MCF 10A (cell line): ENCODE data around the gene ARPP21. TPM values are rescaled to one million over a fixed set of nuclear protein-coding genes. Genes with fewer than 3 reads are reported as not detected.

Experiments used
- BruUV-seq: library from RNA; stranded (reverse); fragments of 400-500 nt; replicated peaks from 2 replicates; lab custom pipeline; 2021; lab: Mats Ljungman, UMichigan
- CTCF ChIA-PET: fragments of 300-600 bp; sonication (Branson Sonifier 250); formaldehyde crosslinking; extraction: SDS; loops from one replicate; lab custom pipeline; 2021; ENCODE audit warnings: antibody characterized with exemption, inconsistent platforms; lab: Yijun Ruan, JAX
- POLR2A ChIA-PET: fragments of 300-600, 350-650 bp; sonication (Branson Sonifier 250); formaldehyde crosslinking; extraction: SDS; loops from one replicate; lab custom pipeline; 2020; ENCODE audit warnings: antibody characterized with exemption, inconsistent platforms; lab: Yijun Ruan, JAX
- DNase-seq: peaks from one replicate; pipeline ENCODE4 v3.0.0-alpha.2; 2018; ENCODE audit not compliant: unreplicated experiment
- H3K27ac Mint-ChIP-seq: one replicate; pipeline ENCODE4 v1.8.0; 2022; ENCODE audit warnings: mild to moderate bottlenecking, low read depth, mixed read lengths; ENCODE audit not compliant: unreplicated experiment
- H3K27me3 Mint-ChIP-seq: one replicate; pipeline ENCODE4 v1.8.0; 2022; ENCODE audit warnings: mixed read lengths; ENCODE audit not compliant: insufficient read depth, unreplicated experiment
- H3K36me3 Mint-ChIP-seq: one replicate; pipeline ENCODE4 v1.8.0; 2022; ENCODE audit warnings: mild to moderate bottlenecking, moderate library complexity, mixed read lengths; ENCODE audit not compliant: insufficient read depth, unreplicated experiment
- H3K4me1 Mint-ChIP-seq: one replicate; pipeline ENCODE4 v1.8.0; 2022; ENCODE audit warnings: mixed read lengths; ENCODE audit not compliant: insufficient read depth, unreplicated experiment
- H3K4me3 Mint-ChIP-seq: one replicate; pipeline ENCODE4 v1.8.0; 2022; ENCODE audit warnings: mild to moderate bottlenecking, moderate library complexity, mixed read lengths; ENCODE audit not compliant: unreplicated experiment
- H3K9me3 Mint-ChIP-seq: one replicate; pipeline ENCODE4 v1.8.0; 2022; ENCODE audit warnings: mixed read lengths; ENCODE audit not compliant: unreplicated experiment
- intact Hi-C: fragments of 100-400 bp; cut with micrococcal nuclease; formaldehyde crosslinking; loops from 2 replicates; pipeline ENCODE4 v1.14.1; 2022
- total RNA-seq: library from RNA; stranded (reverse); gene quantifications from 2 replicates; pipeline ENCODE4 v1.2.3, GENCODE V29; 2022
- TF ChIP-seq, protein P1 (sequence below): fragments of 200-600 bp; IDR thresholded peaks from one replicate; pipeline ENCODE4 v1.8.0; 2022; ENCODE audit warnings: antibody characterized with exemption, mild to moderate bottlenecking; ENCODE audit not compliant: unreplicated experiment

The ARPP21 gene
- total RNA-seq, 1 experiment from 2014 or later, result not detected

DNA sequence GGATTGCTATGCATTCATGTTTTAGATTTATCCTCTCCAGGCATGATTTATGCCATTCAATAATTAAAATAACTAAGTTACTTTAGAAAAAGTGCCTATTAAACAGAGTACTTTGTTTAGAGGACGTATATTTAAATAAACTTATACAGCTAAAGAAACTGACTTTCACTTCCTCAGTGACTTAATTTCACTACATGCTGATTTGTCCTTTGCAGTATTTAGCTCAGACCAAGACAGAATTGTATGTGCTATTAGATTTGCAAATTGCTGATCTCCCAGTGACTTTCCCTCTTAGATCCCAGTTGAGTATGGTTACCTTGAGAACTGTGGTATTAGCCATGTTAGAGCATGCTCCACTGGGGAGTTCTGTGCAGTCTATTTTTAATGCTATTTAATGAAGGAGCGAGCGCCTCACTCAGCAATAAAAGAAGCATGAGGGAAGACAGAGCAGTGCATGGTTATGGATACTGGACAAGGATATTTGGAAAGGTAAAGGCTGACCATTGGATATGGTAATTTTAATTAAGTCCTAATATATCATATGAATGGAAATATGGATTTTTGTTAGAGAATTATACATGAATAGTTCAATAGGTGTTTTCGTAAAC, 2.7 kb downstream of the ARPP21 start:
- POLR2A ChIA-PET, result no interaction called here
- intact Hi-C loops, result no loop called here
- no peak overlapping the region for H3K27ac Mint-ChIP-seq

DNA sequence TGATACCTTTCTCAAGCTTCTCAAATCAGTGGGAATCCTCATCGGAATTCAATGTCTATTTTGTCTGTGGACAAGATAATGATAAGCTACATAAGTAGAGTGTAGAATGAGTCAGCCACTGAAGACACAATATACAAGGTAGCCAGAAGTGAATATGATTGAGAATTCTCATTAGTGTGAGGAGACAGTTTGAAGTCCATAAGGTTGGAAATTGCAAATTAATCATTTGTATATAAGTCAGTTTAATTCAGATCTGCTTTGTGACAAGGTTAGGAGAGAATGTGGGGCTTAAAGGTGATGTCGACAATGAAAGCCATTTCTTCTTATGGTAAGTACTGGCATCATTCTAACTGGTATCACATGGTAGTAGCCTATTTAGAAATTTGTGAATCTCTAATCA, 4.2 kb downstream of the ARPP21 start:
- Mint-ChIP-seq H3K27me3 (peaks cover 99% of the 10 kb centered on the region), H3K9me3 (no peaks in the 10 kb centered on the region), H3K4me1 (peaks cover 6% of the 10 kb centered on the region), H3K27ac (no peak overlapping the region), H3K4me3 (no peak overlapping the region), H3K36me3 (no peaks in the 10 kb centered on the region)
- ChIA-PET POLR2A (no interaction called here), CTCF (interaction anchor here (0.6 to 0.7 kb wide), 2 partner anchors 16 to 59 kb away, joined by 3 read pairs; no protein-coding TSS in a partner anchor)
- no peak for DNase-seq
- intact Hi-C loops, result no loop called here
- TF ChIP-seq, protein P1, sequence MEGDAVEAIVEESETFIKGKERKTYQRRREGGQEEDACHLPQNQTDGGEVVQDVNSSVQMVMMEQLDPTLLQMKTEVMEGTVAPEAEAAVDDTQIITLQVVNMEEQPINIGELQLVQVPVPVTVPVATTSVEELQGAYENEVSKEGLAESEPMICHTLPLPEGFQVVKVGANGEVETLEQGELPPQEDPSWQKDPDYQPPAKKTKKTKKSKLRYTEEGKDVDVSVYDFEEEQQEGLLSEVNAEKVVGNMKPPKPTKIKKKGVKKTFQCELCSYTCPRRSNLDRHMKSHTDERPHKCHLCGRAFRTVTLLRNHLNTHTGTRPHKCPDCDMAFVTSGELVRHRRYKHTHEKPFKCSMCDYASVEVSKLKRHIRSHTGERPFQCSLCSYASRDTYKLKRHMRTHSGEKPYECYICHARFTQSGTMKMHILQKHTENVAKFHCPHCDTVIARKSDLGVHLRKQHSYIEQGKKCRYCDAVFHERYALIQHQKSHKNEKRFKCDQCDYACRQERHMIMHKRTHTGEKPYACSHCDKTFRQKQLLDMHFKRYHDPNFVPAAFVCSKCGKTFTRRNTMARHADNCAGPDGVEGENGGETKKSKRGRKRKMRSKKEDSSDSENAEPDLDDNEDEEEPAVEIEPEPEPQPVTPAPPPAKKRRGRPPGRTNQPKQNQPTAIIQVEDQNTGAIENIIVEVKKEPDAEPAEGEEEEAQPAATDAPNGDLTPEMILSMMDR, result no peak
- BruUV-seq, result no TSS peak

More for the DNA sequence above, 2.7 kb downstream of the ARPP21 start:
- no peak for DNase-seq
- BruUV-seq, result no TSS peak
- Mint-ChIP-seq H3K4me1 (peaks cover 6% of the 10 kb centered on the region), H3K9me3 (no peaks in the 10 kb centered on the region), H3K27me3 (peaks cover 99% of the 10 kb centered on the region), H3K4me3 (no peak overlapping the region), H3K36me3 (no peaks in the 10 kb centered on the region)
- CTCF ChIA-PET, result no interaction called here
- TF ChIP-seq, protein P1, result no peak

DNA sequence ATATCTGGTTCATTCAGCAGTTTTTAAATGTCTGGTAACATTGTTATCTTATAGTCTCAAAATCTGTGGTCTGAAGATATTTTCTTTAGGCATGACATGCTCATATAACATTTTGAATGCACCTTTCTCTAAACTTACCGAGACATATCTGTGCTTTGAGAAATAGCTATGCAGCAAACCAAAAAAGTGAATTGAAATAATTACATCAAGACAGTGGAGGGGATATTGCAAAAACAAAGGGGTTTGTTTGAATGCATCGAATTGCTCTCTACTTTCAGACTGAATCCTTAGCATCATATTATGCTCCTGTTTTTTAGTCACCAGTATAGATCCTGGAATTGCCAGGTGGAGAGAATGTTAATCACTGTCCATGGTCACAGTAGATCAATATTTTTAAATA, 5.1 kb downstream of the ARPP21 start:
- Mint-ChIP-seq H3K27ac (no peak overlapping the region), H3K27me3 (peaks cover 99% of the 10 kb centered on the region)
- TF ChIP-seq, protein P1, result no peak

DNA sequence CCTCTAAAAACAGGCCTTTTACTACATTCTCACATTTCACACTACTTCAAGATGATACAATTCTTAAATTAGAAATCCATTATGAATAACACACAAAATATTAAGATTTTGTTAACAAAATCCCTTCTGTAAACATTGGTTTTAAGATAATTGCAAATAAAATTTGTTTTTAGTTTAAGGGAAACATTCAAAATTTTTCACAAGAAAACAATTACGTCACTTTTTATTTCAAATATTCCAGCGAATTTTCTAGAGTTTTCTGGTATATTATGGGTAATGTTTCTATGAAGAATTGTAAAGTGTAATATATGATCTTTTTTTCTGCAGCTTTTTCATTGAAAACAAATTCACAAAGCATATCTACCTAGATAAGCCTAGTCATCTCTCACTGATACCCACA, 5.9 kb downstream of the ARPP21 start:
- intact Hi-C loops, result no loop called here
- H3K4me1 Mint-ChIP-seq, result no peaks in the 10 kb centered on the region
- ChIA-PET CTCF (no interaction called here), POLR2A (no interaction called here)
- BruUV-seq, result no TSS peak
- H3K36me3 Mint-ChIP-seq, result no peaks in the 10 kb centered on the region
- no peak overlapping the region for H3K4me3 Mint-ChIP-seq
- H3K27ac Mint-ChIP-seq, result no peak overlapping the region
- H3K9me3 Mint-ChIP-seq, result no peaks in the 10 kb centered on the region
- DNase-seq, result no peak
- H3K27me3 Mint-ChIP-seq, result peaks cover 99% of the 10 kb centered on the region
- TF ChIP-seq, protein P1, result no peak

More for the DNA sequence above, 5.1 kb downstream of the ARPP21 start:
- H3K9me3 Mint-ChIP-seq, result no peaks in the 10 kb centered on the region
- POLR2A ChIA-PET, result no interaction called here
- intact Hi-C loops, result no loop called here
- H3K4me3 Mint-ChIP-seq, result no peak overlapping the region
- no peaks in the 10 kb centered on the region for H3K36me3 Mint-ChIP-seq
- BruUV-seq, result no TSS peak
- CTCF ChIA-PET, result no interaction called here
- peaks cover 4% of the 10 kb centered on the region for H3K4me1 Mint-ChIP-seq
- DNase-seq, result no peak
